Breast epithelium (tissue), 4 donors: Measurements from ENCODE around the gene KCNH1. TPM values are rescaled to one million over a fixed set of nuclear protein-coding genes. Genes with fewer than 3 reads are reported as not detected.

Experiments
- DNase-seq, 2 donors: peaks; one replicate each; pipeline ENCODE4 v3.0.0-alpha.2; 2019; ENCODE audit warnings: low spot score in 2 of 2
- H3K27ac ChIP-seq, 2 donors: fragments of 200-600 bp; sonication (generic) in 1 of 2; one replicate each; pipeline ENCODE4 v1.5.1; 2016 to 2019; ENCODE audit warnings: mild to moderate bottlenecking in 1 of 2
- H3K27me3 ChIP-seq, 2 donors: fragments of 200-600 bp; sonication (generic) in 1 of 2; one replicate each; pipeline versions ENCODE4 v1.5.1 to v1.6.0; 2017 to 2019; ENCODE audit warnings: control low read depth in 1 of 2, mild to moderate bottlenecking in 1 of 2
- H3K36me3 ChIP-seq: fragments of 200-600 bp; one replicate; pipeline ENCODE4 v1.5.1; 2019
- H3K4me1 ChIP-seq, 2 donors: fragments of 200-600 bp; sonication (generic); one replicate each; pipeline ENCODE4 v1.5.1; 2016 to 2019; ENCODE audit warnings: control low read depth in 1 of 2
- H3K4me3 ChIP-seq, 3 donors: fragments of 200-600 bp; sonication (generic); 1 replicate in 2 of 3; 2 replicates in 1 of 3; pipeline ENCODE4 v1.5.1; 2016 to 2019; ENCODE audit warnings: mild to moderate bottlenecking in 3 of 3, moderate library complexity in 2 of 3
- H3K9me3 ChIP-seq, 2 donors: fragments of 200-600 bp; sonication (generic) in 1 of 2; one replicate each; pipeline ENCODE4 v1.5.1; 2016 to 2019; ENCODE audit warnings: control low read depth in 1 of 2
- POLR2A ChIP-seq: fragments of 450-650 bp; IDR thresholded peaks from one replicate; pipeline ENCODE4 v1.6.1; 2016; ENCODE audit warnings: antibody characterized with exemption, mild to moderate bottlenecking, moderate library complexity
- POLR2AphosphoS5 ChIP-seq, 3 donors: sonication (generic); formaldehyde crosslinking; IDR thresholded peaks; one replicate each; pipeline ENCODE4 v1.6.1; 2017; ENCODE audit warnings: antibody characterized with exemption in 3 of 3
- intact Hi-C: fragments of 100-400 bp; cut with DNase I; formaldehyde crosslinking; loops from one replicate; pipeline ENCODE4 v1.15.1; 2023; ENCODE audit warnings: low total_unique reads
- total RNA-seq, 3 donors: library from RNA; depleted of rRNA; stranded (reverse); fragments of >200 nt; gene quantifications; one replicate each; pipeline ENCODE4 v1.1.0, GENCODE V29; 2016
- TF ChIP-seq, protein P1 (sequence below), 3 donors: fragments of 450-650 bp; IDR thresholded peaks; one replicate each; pipeline ENCODE4 v1.5.1; 2016 to 2017; ENCODE audit warnings: antibody characterized with exemption in 3 of 3, mild to moderate bottlenecking in 3 of 3, moderate library complexity in 3 of 3

KCNH1 gene
- total RNA-seq, 3 donors from 2014 or later = 0.32 to 1.3 TPM; not detected in 1

DNA sequence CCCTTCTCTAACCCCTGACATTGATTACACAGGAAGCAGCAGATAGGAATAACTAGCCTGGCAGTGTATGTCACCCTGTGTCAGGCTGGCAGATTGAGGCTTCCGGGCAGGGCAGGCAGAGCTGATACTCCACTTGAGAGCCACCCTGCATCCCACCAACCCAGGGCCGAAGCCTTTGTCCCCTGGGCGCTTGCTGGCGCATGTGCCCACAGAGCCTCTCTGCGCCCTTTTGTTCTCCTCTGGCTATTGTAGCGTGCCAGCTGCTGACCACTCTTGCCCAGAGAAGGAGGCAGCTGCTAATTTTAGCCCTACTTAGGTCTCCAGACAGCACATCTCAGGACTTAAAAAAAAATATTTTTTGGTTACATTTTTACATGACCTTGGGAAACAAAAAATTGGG is 500.3 kb downstream of the KCNH1 start:
- no peaks in the 10 kb centered on the region for H3K36me3 ChIP-seq
- H3K4me1 ChIP-seq = no peaks in the 10 kb centered on the region
- no peak overlapping the region for H3K27ac ChIP-seq
- intact Hi-C loops = no loop called here
- no peak for DNase-seq
- no peak overlapping the region for H3K4me3 ChIP-seq
- TF ChIP-seq POLR2AphosphoS5 (IDR thresholded peaks at IDR 0.05) (no peak), POLR2A (no peak)
- TF ChIP-seq, protein P1, sequence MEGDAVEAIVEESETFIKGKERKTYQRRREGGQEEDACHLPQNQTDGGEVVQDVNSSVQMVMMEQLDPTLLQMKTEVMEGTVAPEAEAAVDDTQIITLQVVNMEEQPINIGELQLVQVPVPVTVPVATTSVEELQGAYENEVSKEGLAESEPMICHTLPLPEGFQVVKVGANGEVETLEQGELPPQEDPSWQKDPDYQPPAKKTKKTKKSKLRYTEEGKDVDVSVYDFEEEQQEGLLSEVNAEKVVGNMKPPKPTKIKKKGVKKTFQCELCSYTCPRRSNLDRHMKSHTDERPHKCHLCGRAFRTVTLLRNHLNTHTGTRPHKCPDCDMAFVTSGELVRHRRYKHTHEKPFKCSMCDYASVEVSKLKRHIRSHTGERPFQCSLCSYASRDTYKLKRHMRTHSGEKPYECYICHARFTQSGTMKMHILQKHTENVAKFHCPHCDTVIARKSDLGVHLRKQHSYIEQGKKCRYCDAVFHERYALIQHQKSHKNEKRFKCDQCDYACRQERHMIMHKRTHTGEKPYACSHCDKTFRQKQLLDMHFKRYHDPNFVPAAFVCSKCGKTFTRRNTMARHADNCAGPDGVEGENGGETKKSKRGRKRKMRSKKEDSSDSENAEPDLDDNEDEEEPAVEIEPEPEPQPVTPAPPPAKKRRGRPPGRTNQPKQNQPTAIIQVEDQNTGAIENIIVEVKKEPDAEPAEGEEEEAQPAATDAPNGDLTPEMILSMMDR (IDR thresholded peaks at IDR 0.05) = no peak
- H3K9me3 ChIP-seq = no peaks in the 10 kb centered on the region
- no peaks in the 10 kb centered on the region for H3K27me3 ChIP-seq

DNA sequence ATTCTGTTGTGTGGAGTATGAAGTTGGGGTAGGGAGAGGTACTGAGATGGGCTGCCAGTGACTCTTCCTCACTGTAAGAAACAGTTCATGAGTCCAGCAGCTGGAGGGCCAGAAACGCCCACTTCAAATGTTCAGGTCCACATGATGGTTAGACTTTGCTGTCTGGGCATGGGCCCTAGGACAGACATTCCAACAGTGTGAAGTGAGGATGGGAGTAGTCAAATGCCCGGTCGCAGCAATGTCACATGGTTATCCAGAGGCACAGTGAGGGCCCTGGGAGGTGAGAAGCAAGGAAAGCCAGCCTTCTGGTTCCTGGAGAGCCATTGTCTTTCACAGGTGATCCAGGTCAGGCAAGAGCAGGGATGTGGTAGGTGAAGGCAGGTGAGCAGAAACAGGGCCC is 500.8 kb downstream of the KCNH1 start:
- Histone ChIP-seq H3K4me1 (no peaks in the 10 kb centered on the region), H3K27ac (no peak overlapping the region), H3K4me3 (no peak overlapping the region), H3K36me3 (no peaks in the 10 kb centered on the region), H3K9me3 (no peaks in the 10 kb centered on the region), H3K27me3 (no peaks in the 10 kb centered on the region)
- intact Hi-C loops = no loop called here
- DNase-seq = no peak
- TF ChIP-seq POLR2A = no peak
- TF ChIP-seq POLR2AphosphoS5 (IDR thresholded peaks at IDR 0.05) = no peak
- TF ChIP-seq, protein P1 (IDR thresholded peaks at IDR 0.05) = no peak

DNA sequence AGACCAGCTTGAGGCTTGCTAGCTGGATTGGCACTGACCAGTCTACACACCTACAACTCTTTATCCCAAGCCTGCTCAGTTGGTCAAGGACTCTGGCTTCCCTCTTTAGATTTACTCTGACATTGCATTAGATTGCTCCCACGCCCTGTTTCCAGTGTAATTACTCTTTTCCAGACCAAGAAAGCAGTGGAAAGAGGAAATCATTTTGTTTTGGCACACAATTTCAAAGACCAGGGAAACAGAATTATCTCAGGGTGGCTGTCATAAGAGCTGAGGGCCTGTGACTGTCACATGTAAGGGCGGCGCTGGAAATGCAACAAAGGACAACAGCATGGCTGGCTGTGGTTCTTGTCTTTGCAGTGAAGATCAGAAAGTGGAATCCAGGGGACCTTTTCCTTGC is 502.5 kb downstream of the KCNH1 start:
- Histone ChIP-seq H3K9me3 (no peaks in the 10 kb centered on the region), H3K4me1 (no peaks in the 10 kb centered on the region), H3K27ac (no peak overlapping the region), H3K27me3 (no peaks in the 10 kb centered on the region), H3K36me3 (no peaks in the 10 kb centered on the region), H3K4me3 (no peak overlapping the region)
- intact Hi-C loops = no loop called here
- no peak for DNase-seq
- no peak for TF ChIP-seq POLR2A
- TF ChIP-seq, protein P1 (IDR thresholded peaks at IDR 0.05) = no peak

DNA sequence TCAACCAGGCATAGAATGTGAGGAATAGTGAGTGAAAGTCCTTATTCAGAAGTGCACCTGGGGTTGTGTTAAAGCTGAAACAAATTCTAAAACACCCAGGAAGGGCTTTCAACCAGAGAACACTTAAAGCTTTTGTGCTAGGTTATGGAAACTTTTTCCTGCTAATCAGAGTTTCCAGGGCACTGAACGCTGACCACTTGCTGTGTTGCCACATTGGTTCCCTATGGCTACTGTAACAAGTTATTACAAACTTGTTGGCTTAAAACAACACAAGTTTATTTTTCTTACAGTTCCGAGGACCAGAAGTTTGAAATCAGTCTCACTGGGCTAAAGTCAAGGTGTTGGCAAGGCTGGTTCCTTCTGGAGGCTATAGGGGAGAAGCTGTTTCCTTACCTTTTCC is 504.7 kb downstream of the KCNH1 start:
- TF ChIP-seq POLR2A = no peak
- no peak for TF ChIP-seq POLR2AphosphoS5 (IDR thresholded peaks at IDR 0.05)
- TF ChIP-seq, protein P1 (IDR thresholded peaks at IDR 0.05) = no peak
- Histone ChIP-seq H3K4me1 (no peaks in the 10 kb centered on the region), H3K27me3 (no peaks in the 10 kb centered on the region), H3K4me3 (no peak overlapping the region), H3K36me3 (no peaks in the 10 kb centered on the region), H3K9me3 (no peaks in the 10 kb centered on the region), H3K27ac (no peak overlapping the region)
- intact Hi-C loops = no loop called here
- no peak for DNase-seq

DNA sequence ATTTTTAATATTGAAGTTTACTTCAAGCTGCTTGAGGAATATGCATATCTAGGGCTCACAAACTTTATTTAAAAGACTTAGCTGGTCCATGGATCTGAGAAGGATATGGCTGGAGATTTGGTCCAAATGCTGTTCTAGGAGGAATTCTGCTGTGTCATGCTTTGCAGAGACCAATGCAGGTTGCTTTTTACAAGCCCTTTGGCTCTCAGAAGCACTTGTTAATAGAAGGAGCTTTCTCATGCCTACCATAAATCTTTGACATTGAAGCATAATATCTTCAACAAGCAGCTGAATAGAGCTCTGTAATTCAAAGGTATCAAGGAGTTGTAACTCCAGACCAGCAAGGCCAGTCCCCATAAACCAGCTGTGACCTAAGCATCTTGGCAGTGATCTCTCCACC is 506.2 kb downstream of the KCNH1 start:
- no peaks in the 10 kb centered on the region for H3K36me3 ChIP-seq
- no peaks in the 10 kb centered on the region for H3K9me3 ChIP-seq
- no peak overlapping the region for H3K4me3 ChIP-seq
- H3K27ac ChIP-seq = no peak overlapping the region
- H3K27me3 ChIP-seq = no peaks in the 10 kb centered on the region
- TF ChIP-seq, protein P1 (IDR thresholded peaks at IDR 0.05) = no peak
- no peak for TF ChIP-seq POLR2AphosphoS5 (IDR thresholded peaks at IDR 0.05)
- no peak for TF ChIP-seq POLR2A
- H3K4me1 ChIP-seq = no peaks in the 10 kb centered on the region
- intact Hi-C loops = no loop called here
- DNase-seq = no peak

Other genes with a start within 250 kb of the KCNH1 start
- gene RCOR3, start 125.2 kb upstream of the KCNH1 start, total RNA-seq = 100 to 1,000 TPM in 1 of 3 donors, 10 to 100 TPM in 2; 45.9 to 107 (median 62.6) TPM
- gene TRAF5, start 192.7 kb upstream of the KCNH1 start, total RNA-seq = 10 to 100 TPM; 10.9 to 28.8 (median 21.8) TPM